Activated CD4-positive, alpha-beta T cell treated with anti-CD3 and anti-CD28 coated beads, Interleukin-2, amount 10 ng/mL, durations not matched to agents 24 days and 14 days (primary cell): ENCODE results near the gene AFTPH. TPM values are rescaled to one million over a fixed set of nuclear protein-coding genes. Genes with fewer than 3 reads are reported as not detected.

Experiments used
- DNase-seq: peaks from one replicate; pipeline ENCODE4 v3.0.0; 2022
- H3K27ac Mint-ChIP-seq: one replicate; pipeline ENCODE4 v1.8.0; 2022; ENCODE audit warnings: mild to moderate bottlenecking, mixed read lengths
- H3K27me3 Mint-ChIP-seq: one replicate; pipeline ENCODE4 v1.8.0; 2022; ENCODE audit warnings: mixed read lengths
- H3K36me3 Mint-ChIP-seq: one replicate; pipeline ENCODE4 v1.8.0; 2022; ENCODE audit warnings: low read depth, mild to moderate bottlenecking, mixed read lengths
- H3K4me1 Mint-ChIP-seq: one replicate; pipeline ENCODE4 v1.8.0; 2021; ENCODE audit warnings: mixed read lengths
- H3K4me3 Mint-ChIP-seq: one replicate; pipeline ENCODE4 v1.8.0; 2022; ENCODE audit warnings: mild to moderate bottlenecking, moderate library complexity, mixed read lengths
- H3K9me3 Mint-ChIP-seq: one replicate; pipeline ENCODE4 v1.8.0; 2021; ENCODE audit warnings: mixed read lengths
- intact Hi-C: fragments of 100-400 bp; cut with micrococcal nuclease; formaldehyde crosslinking; loops from one replicate; pipeline ENCODE4 v1.15.1; 2023
- total RNA-seq: library from RNA; stranded (reverse); gene quantifications from 2 replicates; pipeline ENCODE4 v1.2.3, GENCODE V29; 2022

The AFTPH gene
- total RNA-seq, 1 donor from 2014 or later: 39.6 TPM

DNA sequence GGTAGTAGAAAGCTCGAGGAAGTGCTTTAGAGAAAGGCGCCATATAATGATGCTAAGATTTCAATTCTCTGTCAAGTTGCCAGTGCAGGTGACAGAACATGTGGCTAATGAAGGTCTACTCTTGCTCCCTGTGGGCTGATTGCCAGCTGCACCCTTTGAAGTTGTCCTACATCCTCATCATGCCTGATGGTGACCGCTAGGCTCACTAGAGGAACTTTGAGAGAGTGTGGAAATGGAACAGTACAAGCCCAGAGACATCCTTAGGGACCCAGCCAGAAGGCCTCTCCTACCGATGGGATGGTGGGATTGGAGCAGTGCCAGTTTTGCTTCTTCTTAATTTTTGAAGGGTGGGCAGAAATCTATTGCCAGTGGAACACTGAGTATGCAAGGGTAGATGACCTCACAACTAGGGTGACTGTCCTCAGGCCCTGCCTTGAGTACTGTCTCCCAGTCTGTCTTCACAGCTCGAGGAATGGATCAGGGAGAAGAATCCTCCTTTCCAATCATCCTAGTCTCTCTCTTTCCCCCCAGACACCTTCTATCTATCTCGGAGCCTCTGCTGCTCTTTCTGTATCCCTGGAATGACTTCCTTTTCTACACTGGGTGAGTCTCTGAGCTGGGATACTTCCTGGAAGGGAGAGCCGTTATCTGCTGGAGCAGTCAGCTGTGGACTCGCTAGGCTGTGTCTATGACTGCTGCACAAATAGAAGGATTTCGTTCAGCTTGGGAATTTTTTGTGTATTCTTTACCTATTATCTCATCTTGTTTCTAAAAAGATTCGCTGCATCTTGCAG, 36.7 kb upstream of the AFTPH start:
- Mint-ChIP-seq H3K4me1 (peaks cover 13% of the 10 kb centered on the region), H3K9me3 (no peaks in the 10 kb centered on the region), H3K27me3 (peaks cover 21% of the 10 kb centered on the region), H3K27ac (no peak overlapping the region), H3K36me3 (no peaks in the 10 kb centered on the region), H3K4me3 (no peak overlapping the region)
- DNase-seq: no peak
- intact Hi-C loops: loop anchor here (1.0 kb wide), 2 partner anchors 156 to 438 kb away; no protein-coding TSS in a partner anchor

DNA sequence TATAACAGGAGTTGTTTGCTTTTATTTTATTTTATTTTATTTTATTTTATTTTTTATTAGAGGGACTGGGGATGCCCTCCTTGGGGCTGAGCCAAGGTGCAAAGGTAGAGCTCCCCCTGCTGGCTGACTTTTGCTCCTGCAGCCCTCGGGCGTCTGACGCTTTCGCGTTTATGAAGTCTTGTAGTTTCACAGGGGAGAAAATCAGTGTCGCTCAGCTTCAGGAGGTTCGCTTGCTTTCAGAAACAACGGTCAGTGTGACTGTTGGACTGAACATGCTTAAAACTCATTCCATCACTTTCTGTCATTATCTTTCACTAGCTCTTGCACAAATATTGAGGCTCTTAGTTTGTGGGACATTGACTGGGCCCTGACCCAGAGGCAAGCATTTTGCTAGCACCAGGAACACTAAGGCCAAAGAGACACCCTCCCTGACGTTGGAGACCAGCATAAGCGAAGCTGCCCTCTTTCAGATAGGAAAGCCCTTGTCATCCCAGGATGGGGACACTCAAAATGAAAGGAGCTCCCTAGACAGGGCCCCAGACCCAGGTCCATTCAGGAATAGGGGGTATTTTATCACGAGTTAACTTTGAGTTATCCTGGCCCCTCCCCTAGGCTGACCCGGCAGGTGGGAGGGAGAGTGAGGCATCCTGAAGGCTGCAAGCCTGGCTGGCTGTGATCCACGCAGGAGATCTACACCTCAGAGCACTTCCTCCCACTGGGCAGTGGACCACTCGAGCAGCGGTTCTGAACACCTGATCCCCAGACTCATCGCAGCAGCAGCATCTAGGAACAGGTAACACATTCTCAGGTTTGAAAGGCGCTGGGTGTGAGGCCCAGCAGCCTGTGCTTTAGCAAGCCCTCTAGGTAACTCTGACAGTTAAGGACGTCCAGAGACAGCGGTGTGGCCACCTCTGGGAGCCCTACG, 35.8 kb upstream of the AFTPH start:
- H3K27me3 Mint-ChIP-seq: peaks cover 24% of the 10 kb centered on the region
- no peak overlapping the region for H3K4me3 Mint-ChIP-seq
- intact Hi-C loops: loop anchor here (1.0 kb wide), 2 partner anchors 157 to 439 kb away; no protein-coding TSS in a partner anchor
- no peak overlapping the region for H3K27ac Mint-ChIP-seq
- no peaks in the 10 kb centered on the region for H3K36me3 Mint-ChIP-seq
- peaks cover 13% of the 10 kb centered on the region for H3K4me1 Mint-ChIP-seq
- H3K9me3 Mint-ChIP-seq: no peaks in the 10 kb centered on the region
- peak; percentile 93 for DNase-seq

DNA sequence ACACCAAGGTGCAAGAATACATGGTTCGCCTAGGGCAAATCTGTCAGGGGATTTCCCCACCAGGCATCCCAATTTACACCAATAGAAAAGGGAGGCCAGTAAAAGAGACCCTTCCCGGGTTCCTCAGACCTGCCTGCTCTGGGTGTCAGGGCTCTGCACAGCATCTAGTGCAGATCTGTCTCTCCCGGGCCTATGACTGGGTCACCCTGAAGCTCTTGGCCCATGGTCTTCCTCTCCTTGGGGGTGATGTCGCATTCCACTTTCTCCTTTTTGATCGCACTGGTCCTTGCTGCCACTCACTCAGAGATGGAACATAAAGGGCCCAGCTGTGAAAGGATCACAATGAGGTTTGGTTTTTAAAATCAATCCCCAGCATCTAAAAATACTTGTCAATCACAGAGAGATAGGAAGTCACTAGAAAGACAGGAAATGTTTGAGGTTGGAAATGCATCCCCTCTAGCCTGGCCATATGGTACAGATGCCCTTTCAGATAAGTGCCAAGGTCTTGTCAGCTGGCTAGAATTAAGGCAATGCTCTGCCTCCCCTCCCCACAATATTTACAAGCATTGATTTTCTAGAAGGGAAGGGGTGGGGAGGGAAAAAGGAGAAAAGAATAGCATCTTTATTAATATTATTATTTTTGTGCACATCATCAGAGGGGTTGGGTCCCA, 34.9 kb upstream of the AFTPH start:
- Mint-ChIP-seq H3K27ac (no peak overlapping the region), H3K4me1 (peaks cover 13% of the 10 kb centered on the region), H3K36me3 (no peaks in the 10 kb centered on the region), H3K27me3 (peaks cover 25% of the 10 kb centered on the region), H3K9me3 (no peaks in the 10 kb centered on the region), H3K4me3 (no peak overlapping the region)
- intact Hi-C loops: no loop called here
- no peak for DNase-seq

GRCh38 chr2:64491426-64491825, 32.7 kb upstream of the AFTPH start:
- Mint-ChIP-seq H3K9me3 (no peaks in the 10 kb centered on the region), H3K27me3 (peaks cover 20% of the 10 kb centered on the region), H3K4me1 (peaks cover 13% of the 10 kb centered on the region), H3K27ac (no peak overlapping the region), H3K36me3 (no peaks in the 10 kb centered on the region), H3K4me3 (no peak overlapping the region)
- DNase-seq: no peak
- intact Hi-C loops: no loop called here

GRCh38 chr2:64492272-64492671, 31.9 kb upstream of the AFTPH start:
- no peak overlapping the region for H3K27ac Mint-ChIP-seq
- DNase-seq: no peak
- peaks cover 27% of the 10 kb centered on the region for H3K27me3 Mint-ChIP-seq
- no peaks in the 10 kb centered on the region for H3K36me3 Mint-ChIP-seq
- intact Hi-C loops: no loop called here
- peaks cover 13% of the 10 kb centered on the region for H3K4me1 Mint-ChIP-seq
- no peak overlapping the region for H3K4me3 Mint-ChIP-seq
- no peaks in the 10 kb centered on the region for H3K9me3 Mint-ChIP-seq

DNA sequence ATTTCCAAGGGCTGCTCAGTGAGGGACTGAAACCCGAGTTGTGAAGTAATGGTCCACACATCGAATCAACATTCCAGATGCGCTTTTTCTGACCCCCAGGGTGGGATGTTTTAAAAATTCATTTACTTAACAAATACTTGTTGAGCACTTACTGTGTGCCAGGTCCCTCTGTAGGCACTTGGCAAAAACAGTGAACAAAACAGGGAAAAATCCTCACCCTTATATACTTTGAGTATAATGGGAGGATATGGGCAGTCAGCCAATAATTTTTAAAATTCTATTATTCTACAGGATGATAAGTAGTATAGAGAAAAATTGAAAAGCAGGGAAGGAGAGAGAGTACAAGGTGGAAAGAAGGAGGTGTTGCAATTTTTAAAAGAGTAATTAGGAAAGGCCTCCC, 31.3 kb upstream of the AFTPH start:
- DNase-seq: no peak
- H3K9me3 Mint-ChIP-seq: no peaks in the 10 kb centered on the region
- H3K4me3 Mint-ChIP-seq: no peak overlapping the region
- H3K27ac Mint-ChIP-seq: no peak overlapping the region
- H3K27me3 Mint-ChIP-seq: peaks cover 31% of the 10 kb centered on the region
- H3K4me1 Mint-ChIP-seq: peaks cover 13% of the 10 kb centered on the region
- intact Hi-C loops: no loop called here
- no peaks in the 10 kb centered on the region for H3K36me3 Mint-ChIP-seq

- intact Hi-C loops: no loop called here
- H3K27me3 Mint-ChIP-seq: peaks cover 40% of the 10 kb centered on the region
- no peak overlapping the region for H3K27ac Mint-ChIP-seq
- H3K4me3 Mint-ChIP-seq: no peak overlapping the region
- DNase-seq: no peak
- H3K4me1 Mint-ChIP-seq: peaks cover 7% of the 10 kb centered on the region
- H3K36me3 Mint-ChIP-seq: no peaks in the 10 kb centered on the region
- H3K9me3 Mint-ChIP-seq: no peaks in the 10 kb centered on the region
These were observed 30.3 kb upstream of the AFTPH start for GRCh38 chr2:64493788-64494187.

DNA sequence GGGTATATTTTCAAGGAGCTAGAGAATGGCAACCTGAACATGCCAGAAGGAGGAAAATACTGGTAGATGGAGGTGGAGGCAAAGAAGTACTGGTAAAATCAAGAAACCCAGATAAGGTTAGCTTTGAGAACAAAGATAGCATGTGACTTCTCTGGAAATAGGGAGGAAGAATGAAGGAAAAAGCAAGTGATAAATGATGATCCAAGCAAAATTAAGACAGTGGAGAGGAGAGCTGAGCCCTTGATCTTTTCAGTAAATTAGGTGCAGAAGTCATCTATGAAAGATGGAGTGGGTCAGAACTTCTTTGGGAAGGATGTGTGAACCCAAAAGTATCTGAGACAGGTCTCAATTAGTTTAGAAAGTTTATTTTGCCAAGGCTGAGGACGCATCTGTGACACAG, 25.7 kb upstream of the AFTPH start:
- no peaks in the 10 kb centered on the region for H3K9me3 Mint-ChIP-seq
- H3K4me3 Mint-ChIP-seq: no peak overlapping the region
- H3K27me3 Mint-ChIP-seq: peaks cover 33% of the 10 kb centered on the region
- no peaks in the 10 kb centered on the region for H3K36me3 Mint-ChIP-seq
- intact Hi-C loops: no loop called here
- DNase-seq: no peak
- H3K27ac Mint-ChIP-seq: no peak overlapping the region
- peaks cover 15% of the 10 kb centered on the region for H3K4me1 Mint-ChIP-seq

GRCh38 chr2:64500549-64500948, 23.6 kb upstream of the AFTPH start:
- Mint-ChIP-seq H3K4me3 (no peak overlapping the region), H3K4me1 (peaks cover 15% of the 10 kb centered on the region)
- intact Hi-C loops: no loop called here

DNA sequence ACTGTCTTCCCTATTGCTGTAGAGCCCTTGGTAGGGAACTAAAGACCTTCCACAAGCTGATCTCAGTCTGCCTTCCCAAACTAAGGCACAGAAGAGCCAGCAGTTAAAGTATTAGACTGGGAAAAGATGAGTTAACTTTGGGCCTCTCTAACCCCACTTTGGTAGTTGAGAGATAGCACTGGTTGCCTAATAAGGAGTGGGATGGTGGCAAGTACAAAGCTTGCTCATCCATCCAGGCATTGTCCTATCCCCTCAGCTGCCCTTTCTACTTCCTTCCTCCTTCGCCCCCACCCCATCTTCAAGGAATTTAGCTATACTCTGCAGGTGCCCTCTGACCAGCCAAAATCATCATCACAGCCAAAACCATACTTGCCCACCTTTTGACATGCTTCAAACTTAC, 22.2 kb upstream of the AFTPH start:
- Mint-ChIP-seq H3K27ac (no peak overlapping the region), H3K4me3 (no peak overlapping the region), H3K9me3 (no peaks in the 10 kb centered on the region), H3K36me3 (no peaks in the 10 kb centered on the region), H3K27me3 (peaks cover 25% of the 10 kb centered on the region), H3K4me1 (peaks cover 15% of the 10 kb centered on the region)
- intact Hi-C loops: no loop called here
- no peak for DNase-seq

More at GRCh38 chr2:64500549-64500948, 23.6 kb upstream of the AFTPH start:
- Mint-ChIP-seq H3K36me3 (no peaks in the 10 kb centered on the region), H3K9me3 (no peaks in the 10 kb centered on the region), H3K27me3 (peaks cover 33% of the 10 kb centered on the region), H3K27ac (no peak overlapping the region)
- DNase-seq: no peak

DNA sequence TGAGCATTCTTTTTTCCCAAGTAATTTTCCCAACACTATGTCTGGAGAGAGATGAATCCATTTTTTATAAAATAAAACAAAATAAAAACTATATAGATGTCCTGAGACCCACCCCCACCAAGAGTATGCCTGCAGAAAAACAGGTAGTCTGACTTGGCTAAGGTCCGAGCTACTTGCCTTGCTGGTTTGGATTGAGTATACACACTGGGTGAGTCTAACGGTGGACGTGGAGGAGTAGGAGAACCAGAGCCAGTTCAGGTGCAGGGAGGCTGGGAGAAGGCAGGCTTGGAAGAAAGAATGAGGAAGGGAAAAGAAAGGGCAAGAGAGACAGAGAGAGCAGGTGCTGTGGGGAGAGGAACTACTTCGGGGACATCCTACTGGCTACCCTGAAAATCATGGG, 21.3 kb upstream of the AFTPH start:
- H3K4me1 Mint-ChIP-seq: peaks cover 15% of the 10 kb centered on the region
- H3K9me3 Mint-ChIP-seq: no peaks in the 10 kb centered on the region
- peaks cover 24% of the 10 kb centered on the region for H3K27me3 Mint-ChIP-seq
- intact Hi-C loops: no loop called here
- no peak overlapping the region for H3K27ac Mint-ChIP-seq
- H3K4me3 Mint-ChIP-seq: no peak overlapping the region
- no peaks in the 10 kb centered on the region for H3K36me3 Mint-ChIP-seq
- DNase-seq: no peak

DNA sequence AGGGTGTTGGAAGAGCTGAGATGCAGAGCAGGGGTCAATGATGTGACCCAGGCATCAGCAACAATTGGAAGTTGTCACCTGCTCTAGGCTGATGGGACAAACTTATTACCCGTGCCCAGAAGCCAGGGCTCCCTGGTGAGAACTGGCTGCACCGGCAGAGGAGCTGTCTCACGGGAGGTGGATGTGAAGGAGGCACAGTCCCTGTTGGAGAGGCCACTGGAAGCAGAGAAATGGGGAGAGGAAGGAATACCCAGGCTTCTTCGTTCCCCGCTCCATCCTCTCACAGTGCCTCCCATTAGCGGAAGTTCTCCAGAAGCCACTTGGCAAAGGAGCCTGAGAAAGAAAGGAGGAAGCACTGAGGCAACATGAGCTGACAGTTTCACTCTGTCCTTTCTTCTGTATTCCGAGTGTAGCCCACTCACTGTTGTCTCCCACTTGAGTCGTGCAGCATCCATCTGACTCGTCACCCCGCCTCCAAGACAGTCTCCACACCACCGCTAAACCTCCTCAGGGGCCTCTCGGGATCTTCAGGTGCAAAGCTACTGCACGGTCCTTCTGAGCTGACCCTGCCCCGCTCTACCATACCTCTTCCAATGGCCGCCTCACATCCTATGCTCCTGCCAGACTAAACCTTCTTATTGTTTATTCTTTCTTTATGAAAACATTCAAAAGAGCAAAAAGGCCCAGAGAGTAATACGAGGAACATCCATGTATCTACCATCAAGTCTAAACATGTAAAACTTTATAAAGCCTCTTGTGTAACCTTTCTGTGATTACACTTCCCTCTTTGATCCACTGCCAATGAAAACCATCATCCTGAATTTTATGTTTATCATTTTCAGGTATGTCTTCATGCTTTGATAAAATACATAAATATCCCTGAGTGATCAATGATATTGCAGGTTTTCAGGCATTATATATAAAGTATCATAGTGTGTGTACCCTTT, 19.1 kb upstream of the AFTPH start:
- H3K4me1 Mint-ChIP-seq: peaks cover 7% of the 10 kb centered on the region
- DNase-seq: no peak
- no peaks in the 10 kb centered on the region for H3K36me3 Mint-ChIP-seq
- H3K9me3 Mint-ChIP-seq: no peaks in the 10 kb centered on the region
- no peak overlapping the region for H3K4me3 Mint-ChIP-seq
- H3K27me3 Mint-ChIP-seq: peaks cover 12% of the 10 kb centered on the region
- no peak overlapping the region for H3K27ac Mint-ChIP-seq
- intact Hi-C loops: no loop called here

DNA sequence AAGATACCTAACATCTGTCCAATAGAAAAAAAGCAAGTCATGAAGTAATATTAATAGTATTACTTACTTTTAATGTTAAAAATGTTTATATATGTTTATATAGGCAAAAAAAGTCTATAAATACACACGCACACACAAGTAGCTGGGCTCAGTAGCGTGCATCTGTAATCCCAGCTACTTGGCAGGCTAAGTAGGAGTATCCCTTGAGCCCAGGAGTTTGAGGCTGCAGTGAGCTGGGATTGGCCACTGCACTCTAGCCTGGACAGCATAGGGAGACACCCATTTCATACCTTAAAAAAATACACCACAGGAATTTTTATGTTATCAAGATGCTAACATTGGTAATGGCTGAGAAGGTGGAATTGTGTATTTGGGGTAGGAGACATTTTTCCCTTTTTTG, 17.4 kb upstream of the AFTPH start:
- Mint-ChIP-seq H3K4me1 (peaks cover 2% of the 10 kb centered on the region), H3K27me3 (peaks cover 12% of the 10 kb centered on the region)

More for the DNA sequence above, 17.4 kb upstream of the AFTPH start:
- Mint-ChIP-seq H3K4me3 (no peak overlapping the region), H3K9me3 (no peaks in the 10 kb centered on the region), H3K27ac (no peak overlapping the region), H3K36me3 (no peaks in the 10 kb centered on the region)
- DNase-seq: no peak
- intact Hi-C loops: no loop called here
